DMS53 treated with DMSO at 0.1 percent for 48 hours (cell line): ENCODE data around the gene SF3A2.
A peak's percentile ranks its signal among the peaks of the same experiment; 100 is the strongest.

Source experiments
- DNase-seq: peaks from one replicate; lab custom pipeline; 2025; ENCODE audit not compliant: unreplicated experiment; lab: John Stamatoyannopoulos, UW

SF3A2 gene

GRCh38 chr19:2252055-2252796, 15.6 kb downstream of the SF3A2 start:
- no peak for DNase-seq

- DNase-seq = no peak
These were observed 16.1 kb downstream of the SF3A2 start for GRCh38 chr19:2252797-2253105.

DNA sequence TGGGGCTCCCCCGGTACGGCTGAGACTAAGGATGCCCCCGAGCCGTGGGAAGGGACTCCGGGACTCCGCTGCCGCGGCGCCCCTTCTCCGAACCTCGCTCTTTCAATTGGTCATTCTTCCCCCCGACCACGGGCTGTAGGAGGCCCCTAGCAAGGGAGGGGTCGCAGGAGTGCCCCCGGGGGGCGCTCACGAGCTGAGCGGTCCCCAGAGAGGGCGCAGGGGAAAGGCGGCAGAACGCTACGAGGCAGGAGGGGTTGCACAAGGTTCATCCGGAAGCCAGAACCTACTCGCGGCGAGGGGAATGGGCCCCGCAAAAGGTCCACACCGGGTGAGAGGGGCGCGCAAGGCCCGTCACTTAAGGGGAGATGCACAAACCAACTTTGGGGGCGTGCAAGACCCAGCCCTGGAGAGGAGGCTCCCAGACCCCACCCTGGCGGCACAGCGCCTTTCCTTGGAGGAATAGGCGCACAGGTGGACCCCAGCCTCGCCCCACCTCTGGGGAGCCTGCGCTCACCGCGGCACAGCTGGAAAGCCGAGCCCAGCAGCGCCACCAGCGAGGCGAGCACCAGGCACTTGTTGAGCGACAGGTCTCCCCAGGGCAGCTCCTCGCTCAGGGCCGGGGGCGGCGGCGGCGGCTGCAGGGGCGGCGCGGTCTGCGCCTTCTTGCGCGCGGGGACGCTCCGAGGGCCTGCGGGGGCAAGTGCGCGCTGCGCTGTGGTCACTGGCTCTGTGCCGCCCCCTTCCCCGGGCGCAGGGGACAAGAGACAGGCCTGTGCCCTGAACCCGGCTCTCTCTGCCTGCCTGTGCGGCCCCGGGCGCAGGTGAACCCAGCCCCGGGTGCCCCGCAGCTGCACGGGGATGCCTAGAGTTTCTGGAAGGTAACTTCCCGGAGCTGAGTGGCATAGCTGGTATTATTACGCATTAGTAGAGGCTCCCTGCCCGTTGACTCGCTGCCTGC, 16.8 kb downstream of the SF3A2 start:
- no peak for DNase-seq

DNA sequence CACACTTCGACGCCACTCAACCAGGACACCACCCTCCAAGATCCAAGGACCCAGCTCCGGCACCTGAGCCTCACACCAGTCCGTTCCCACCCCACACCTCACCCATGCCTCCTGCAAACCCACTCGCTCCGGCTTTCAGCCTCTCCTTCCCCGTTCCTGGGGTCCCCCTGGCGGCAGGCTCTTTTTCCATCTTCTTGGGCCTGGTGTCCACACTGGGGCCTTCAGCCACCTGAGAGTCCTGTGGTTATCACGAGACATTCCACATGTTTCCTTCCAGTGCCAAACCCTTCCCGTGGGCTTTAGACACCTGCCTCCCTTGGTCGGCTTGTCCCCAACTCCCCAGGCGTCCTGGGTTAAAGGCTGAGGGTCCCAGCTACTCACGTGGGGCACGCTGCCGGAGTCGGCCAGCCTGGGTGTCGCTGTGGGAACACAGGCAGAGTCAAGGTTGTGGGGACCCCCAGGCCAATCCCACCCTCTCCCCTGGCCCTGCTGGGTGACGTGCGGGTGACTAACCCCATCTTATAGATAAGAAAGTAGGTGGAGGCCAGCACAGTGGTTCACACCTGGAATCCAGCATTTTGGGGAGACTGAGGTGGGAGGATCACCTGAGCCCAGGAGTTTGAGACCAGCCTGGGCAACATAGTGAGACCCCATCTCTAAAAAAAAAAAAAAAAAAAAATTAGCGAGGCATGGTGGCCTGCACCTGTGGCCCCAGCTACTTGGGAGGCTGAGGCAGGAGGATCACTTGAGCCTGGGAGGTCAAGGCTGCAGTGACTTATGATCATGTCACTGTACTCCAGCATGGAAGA, 17.6 kb downstream of the SF3A2 start:
- no peak for DNase-seq

- DNase-seq = no peak
These were observed 18.7 kb downstream of the SF3A2 start for GRCh38 chr19:2255112-2255845.

GRCh38 chr19:2255982-2256685, 19.5 kb downstream of the SF3A2 start, which contains the start of gene JSRP1:
Gene JSRP1, minus strand, starts transcription at chr19:2256417. Its CDS starts 1,103 bp downstream, at chr19:2255314.
- DNase-seq = no peak

DNA sequence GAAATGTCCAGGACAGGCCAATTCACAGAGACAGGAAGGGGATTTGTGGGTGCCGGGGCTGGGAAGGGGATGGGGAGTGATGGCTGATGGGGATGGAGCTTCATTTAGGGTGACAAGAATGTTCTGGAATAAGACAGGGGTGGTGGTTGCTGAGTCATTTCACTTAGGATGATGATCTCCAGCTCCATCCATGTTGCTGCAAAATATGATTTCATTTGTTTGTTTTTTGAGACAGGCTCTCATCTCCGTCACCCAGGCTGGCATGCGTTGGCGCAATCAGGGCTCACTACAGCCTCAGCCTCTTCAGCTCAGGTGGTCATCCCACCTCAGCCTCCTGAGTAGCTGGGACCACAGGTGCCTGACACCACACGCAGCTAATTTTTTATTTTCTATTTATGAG, 22.7 kb downstream of the SF3A2 start:
- peak; percentile 34 for DNase-seq

DNA sequence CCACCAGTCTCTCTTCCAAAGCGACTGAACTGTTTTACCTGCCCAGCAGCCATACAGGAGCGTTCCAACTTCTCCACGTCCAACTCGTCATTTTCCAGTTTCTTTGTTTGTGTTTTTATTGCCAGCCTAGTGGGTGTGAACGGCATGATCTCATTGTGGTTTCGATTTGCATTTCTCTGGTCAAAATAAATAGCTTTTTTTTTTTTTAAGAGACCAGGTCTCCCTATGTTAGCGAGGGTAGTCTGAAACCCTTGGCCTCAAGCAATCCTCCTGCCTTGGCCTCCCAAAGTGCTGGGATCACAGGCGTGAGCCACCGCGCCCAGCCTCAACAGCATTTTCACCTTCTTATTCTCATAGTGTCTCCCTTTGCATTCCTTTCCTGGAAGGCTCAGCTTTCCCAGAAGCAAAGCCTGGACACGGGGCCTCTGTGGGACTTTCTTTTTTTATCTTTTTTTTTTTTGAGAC, 23.7 kb downstream of the SF3A2 start:
- DNase-seq = no peak

DNA sequence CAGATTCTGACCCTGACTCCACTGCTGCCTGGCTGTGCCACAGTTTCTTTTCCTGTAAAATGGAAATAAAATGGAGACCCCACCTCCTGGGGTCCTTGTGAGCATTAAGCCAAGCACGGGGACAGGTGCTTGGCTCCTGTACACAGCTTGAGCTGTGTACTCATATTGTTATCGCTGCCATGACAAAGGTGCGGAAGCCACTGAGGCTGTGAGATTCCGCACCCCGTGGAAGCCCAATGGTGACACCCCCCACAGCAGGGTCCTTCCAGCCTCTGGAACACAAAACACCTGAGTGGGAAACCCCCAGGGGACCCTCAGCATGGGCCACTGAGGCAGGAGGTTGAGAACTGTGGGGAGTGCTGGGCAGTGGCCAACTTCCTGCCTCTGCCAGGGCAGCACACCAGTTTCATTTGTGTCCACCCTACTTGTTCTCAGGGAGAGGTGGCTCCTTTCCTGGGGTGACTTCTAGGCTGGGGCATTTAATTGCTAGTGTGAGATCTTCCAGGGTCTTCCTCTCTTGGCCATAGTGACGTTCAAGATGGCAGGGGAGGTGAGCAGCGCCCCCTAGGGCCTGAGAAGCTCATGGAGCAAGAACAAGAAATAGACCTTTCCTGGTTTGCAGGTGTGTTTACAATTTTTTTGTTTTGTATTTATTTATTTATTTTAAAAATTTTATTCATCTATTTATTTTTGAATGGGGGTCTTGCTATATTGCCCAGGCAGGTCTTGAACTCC, 25.0 kb downstream of the SF3A2 start:
- DNase-seq = no peak

- DNase-seq = no peak
These were observed 29.8 kb downstream of the SF3A2 start for GRCh38 chr19:2266183-2266993.

- no peak for DNase-seq
These were observed 31.8 kb downstream of the SF3A2 start for GRCh38 chr19:2268480-2268830.

- no peak for DNase-seq
These were observed 32.2 kb downstream of the SF3A2 start for GRCh38 chr19:2268861-2269243.

GRCh38 chr19:2269244-2270156, 32.9 kb downstream of the SF3A2 start:
- peak; percentile 73 for DNase-seq

- no peak for DNase-seq
These were observed 33.5 kb downstream of the SF3A2 start for GRCh38 chr19:2270157-2270422.

- no peak for DNase-seq
These were observed 34.0 kb downstream of the SF3A2 start for GRCh38 chr19:2270423-2271233.

- DNase-seq = no peak
These were observed 34.8 kb downstream of the SF3A2 start for GRCh38 chr19:2271234-2272103.
